Muscle of leg (tissue), 16 donors: Measurements from ENCODE around the gene DAZAP2. TPM values are rescaled to one million over a fixed set of nuclear protein-coding genes. Genes with fewer than 3 reads are reported as not detected.

Source experiments
- DNase-seq: peaks from one replicate; pipeline ENCODE4 v3.0.0; 2013
- H3K27ac ChIP-seq: one replicate; pipeline ENCODE4 v1.5.1; 2013; ENCODE audit warnings: mild to moderate bottlenecking, low read length, control low read depth
- H3K27me3 ChIP-seq: one replicate; pipeline ENCODE4 v1.6.1; 2013; ENCODE audit warnings: low read length; ENCODE audit not compliant: control insufficient read depth, insufficient read depth
- H3K36me3 ChIP-seq: one replicate; pipeline ENCODE4 v1.6.1; 2013; ENCODE audit warnings: low read length; ENCODE audit not compliant: control insufficient read depth, insufficient read depth
- H3K4me1 ChIP-seq: one replicate; pipeline ENCODE4 v1.6.1; 2013; ENCODE audit warnings: low read length; ENCODE audit not compliant: control insufficient read depth, insufficient read depth
- H3K4me3 ChIP-seq: one replicate; pipeline ENCODE4 v1.5.1; 2013; ENCODE audit warnings: low read length, control low read depth
- H3K9me3 ChIP-seq: replicated peaks from 2 replicates; pipeline ENCODE4 v1.6.1; 2013; ENCODE audit warnings: low read depth, low read length; ENCODE audit not compliant: control insufficient read depth
- WGBS: methylation state at CpG from one replicate; pipeline ENCODE4 v1.1.5; 2013; ENCODE audit warnings: missing lambda C conversion rate; ENCODE audit not compliant: insufficient coverage; 5-methylcytosine and 5-hydroxymethylcytosine counted together
- long read RNA-seq, 11 donors: transcript quantifications; one replicate each; lab custom pipeline, GENCODE V29; 2026
- polyA plus RNA-seq, 8 donors: library from polyadenylated mRNA; unstranded; fragments of 120-200 nt; gene quantifications; one replicate each; pipeline versions ENCODE4 v1.2.1 to v1.2.3, GENCODE V29; 2013; ENCODE audit warnings: inconsistent platforms in 1 of 8, low replicate concordance in 1 of 8; ENCODE audit not compliant: insufficient read length in 8 of 8, insufficient read depth in 1 of 8
- total RNA-seq: library from RNA; stranded (reverse); fragments of 120-200 nt; gene quantifications from one replicate; pipeline ENCODE4 v1.2.4, GENCODE V29; 2013

The DAZAP2 gene, protein sequence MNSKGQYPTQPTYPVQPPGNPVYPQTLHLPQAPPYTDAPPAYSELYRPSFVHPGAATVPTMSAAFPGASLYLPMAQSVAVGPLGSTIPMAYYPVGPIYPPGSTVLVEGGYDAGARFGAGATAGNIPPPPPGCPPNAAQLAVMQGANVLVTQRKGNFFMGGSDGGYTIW
- 46.1 TPM for total RNA-seq
- polyA plus RNA-seq = 100 to 1,000 TPM in 1 of 8 donors, 10 to 100 TPM in 7; 72.8 to 101 (median 79.1) TPM
- long read RNA-seq, donor 1, transcript DAZAP2-201 (4 exons, 2,598 nt) = major isoform, 10 of 21 reads
- long read RNA-seq, donor 1, transcript DAZAP2-214 (2 exons, 3,664 nt) = minor isoform, 6 of 21 reads
- long read RNA-seq, donor 1, partial matches to known transcripts = 5 of 21 reads
- long read RNA-seq, donor 1, other reads (novel, unspliced or antisense) = 0 of 21 reads
- long read RNA-seq, donor 2, partial matches to known transcripts = 0 of 4 reads
- long read RNA-seq, donor 2, other reads (novel, unspliced or antisense) = 0 of 4 reads
- long read RNA-seq, donor 3, transcript DAZAP2-201 (4 exons, 2,598 nt) = major isoform, 24 of 45 reads
- long read RNA-seq, donor 3, transcript DAZAP2-214 (2 exons, 3,664 nt) = minor isoform, 8 of 45 reads
- long read RNA-seq, donor 3, partial matches to known transcripts = 13 of 45 reads
- long read RNA-seq, donor 3, other reads (novel, unspliced or antisense) = 0 of 45 reads
- long read RNA-seq, donor 4, transcript DAZAP2-201 (4 exons, 2,598 nt) = major isoform, 11 of 12 reads
- long read RNA-seq, donor 4, partial matches to known transcripts = 0 of 12 reads
- long read RNA-seq, donor 4, other reads (novel, unspliced or antisense) = 0 of 12 reads
- long read RNA-seq, donor 5, transcript DAZAP2-214 (2 exons, 3,664 nt) = minor isoform, 15 of 70 reads
- long read RNA-seq, donor 5, transcript DAZAP2-201 (4 exons, 2,598 nt) = major isoform, 48 of 70 reads
- long read RNA-seq, donor 5, partial matches to known transcripts = 5 of 70 reads
- long read RNA-seq, donor 5, other reads (novel, unspliced or antisense) = 0 of 70 reads
- long read RNA-seq, donor 6, transcript DAZAP2-214 (2 exons, 3,664 nt) = minor isoform, 7 of 49 reads
- long read RNA-seq, donor 6, transcript DAZAP2-201 (4 exons, 2,598 nt) = major isoform, 24 of 49 reads
- long read RNA-seq, donor 6, partial matches to known transcripts = 15 of 49 reads
- long read RNA-seq, donor 6, other reads (novel, unspliced or antisense) = 0 of 49 reads
- long read RNA-seq, donor 7, transcript DAZAP2-214 (2 exons, 3,664 nt) = minor isoform, 6 of 53 reads
- long read RNA-seq, donor 7, transcript DAZAP2-201 (4 exons, 2,598 nt) = major isoform, 18 of 53 reads
- long read RNA-seq, donor 7, partial matches to known transcripts = 29 of 53 reads
- long read RNA-seq, donor 7, other reads (novel, unspliced or antisense) = 0 of 53 reads
- long read RNA-seq, donor 8, transcript DAZAP2-214 (2 exons, 3,664 nt) = minor isoform, 5 of 30 reads
- long read RNA-seq, donor 8, transcript DAZAP2-201 (4 exons, 2,598 nt) = major isoform, 24 of 30 reads
- long read RNA-seq, donor 8, partial matches to known transcripts = 0 of 30 reads
- long read RNA-seq, donor 8, other reads (novel, unspliced or antisense) = 0 of 30 reads
- long read RNA-seq, donor 9, transcript DAZAP2-201 (4 exons, 2,598 nt) = minor isoform, 11 of 23 reads
- long read RNA-seq, donor 9, transcript DAZAP2-214 (2 exons, 3,664 nt) = major isoform, 12 of 23 reads
- long read RNA-seq, donor 9, partial matches to known transcripts = 0 of 23 reads
- long read RNA-seq, donor 9, other reads (novel, unspliced or antisense) = 0 of 23 reads
- long read RNA-seq, donor 10, transcript DAZAP2-201 (4 exons, 2,598 nt) = major isoform, 29 of 36 reads
- long read RNA-seq, donor 10, partial matches to known transcripts = 0 of 36 reads
- long read RNA-seq, donor 10, other reads (novel, unspliced or antisense) = 0 of 36 reads
- long read RNA-seq, donor 11, transcript DAZAP2-201 (4 exons, 2,598 nt) = major isoform, 15 of 24 reads
- long read RNA-seq, donor 11, partial matches to known transcripts = 6 of 24 reads
- long read RNA-seq, donor 11, other reads (novel, unspliced or antisense) = 0 of 24 reads

DNA sequence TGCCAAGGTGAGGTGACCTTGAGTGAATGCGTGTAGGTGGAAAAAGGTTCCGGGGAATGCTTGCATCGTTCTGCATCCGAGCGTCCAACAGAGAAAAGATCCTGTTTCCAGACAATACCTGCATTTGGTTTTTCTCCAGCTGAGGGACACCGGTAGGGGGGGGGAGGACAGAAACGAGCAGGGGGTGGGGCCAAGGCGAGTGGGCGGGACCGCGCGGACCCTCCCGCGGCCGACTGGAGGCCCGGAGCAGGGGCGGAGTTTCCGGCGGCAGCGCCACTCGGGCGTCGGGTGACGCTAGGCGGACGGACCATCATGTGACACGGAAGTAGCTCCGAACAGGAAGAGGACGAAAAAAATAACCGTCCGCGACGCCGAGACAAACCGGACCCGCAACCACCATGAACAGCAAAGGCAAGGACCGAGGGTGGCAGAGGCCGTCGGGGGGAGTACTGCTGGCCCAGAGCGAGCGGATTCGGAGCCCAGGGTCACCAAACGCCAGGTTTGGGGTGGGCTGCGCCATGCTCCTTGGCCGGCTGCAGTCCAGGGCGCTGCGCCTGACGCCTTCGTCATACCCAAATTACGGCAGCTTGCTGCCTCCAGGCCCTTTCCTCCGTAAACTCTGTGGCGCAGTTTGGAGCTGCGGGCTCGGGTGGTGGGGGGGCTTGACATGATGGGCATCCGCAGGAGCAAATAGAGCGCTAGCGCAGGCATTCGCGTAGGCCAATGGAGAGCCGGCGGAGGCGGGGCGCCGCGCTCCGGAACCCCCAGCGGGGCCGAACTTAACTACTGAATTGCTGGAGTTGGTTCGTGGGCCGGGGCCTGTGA lies at the start of gene DAZAP2:
Gene DAZAP2 (plus strand): TSS at position 317 of the 825 bp plus-strand sequence. CDS start 82 bp downstream, at position 399.
- peaks cover 27% of the 10 kb centered on the region for H3K36me3 ChIP-seq
- no peaks in the 10 kb centered on the region for H3K27me3 ChIP-seq
- H3K4me3 ChIP-seq = peak within 1 kb of the TSS; percentile 97
- under 1% methylated on average over 64 of the region's 70 CpGs for WGBS
- H3K4me1 ChIP-seq = peaks cover 12% of the 10 kb centered on the region
- peak; percentile 98 for DNase-seq
- no peaks in the 10 kb centered on the region for H3K9me3 ChIP-seq
- H3K27ac ChIP-seq = peak within 1 kb of the TSS; percentile 99

DNA sequence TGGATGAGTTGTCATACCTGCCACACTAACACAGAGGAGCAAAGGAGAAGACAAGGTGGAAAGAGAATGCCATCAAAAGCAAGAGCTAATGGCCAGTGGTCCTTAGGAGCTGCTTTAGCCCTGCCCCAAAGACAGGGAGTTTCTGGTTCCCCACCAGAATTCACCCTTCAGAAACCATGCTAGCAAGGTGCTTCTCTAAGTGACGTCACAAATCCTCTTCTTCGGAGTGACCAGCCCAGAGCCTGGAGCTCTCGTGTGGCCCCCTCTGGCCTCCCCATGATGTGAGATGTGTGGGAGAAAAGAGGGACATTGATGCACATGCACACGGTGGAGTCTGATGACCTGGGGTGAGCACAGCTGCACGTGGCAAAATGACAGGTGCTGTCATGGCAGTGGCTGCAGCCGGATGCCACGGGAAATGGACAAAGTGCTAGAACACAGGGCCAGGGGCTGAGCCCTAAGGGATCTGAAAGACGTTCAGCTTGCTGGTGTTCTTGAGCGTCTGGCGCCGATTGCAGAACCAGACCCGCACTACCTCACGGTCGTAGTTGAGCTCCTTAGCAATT lies 48.8 kb upstream of the DAZAP2 start:
- peaks cover 22% of the 10 kb centered on the region for H3K36me3 ChIP-seq
- H3K4me1 ChIP-seq = peaks cover 39% of the 10 kb centered on the region
- WGBS = 85% methylated on average over 14 of the region's 14 CpGs
- no peak for DNase-seq
- H3K27ac ChIP-seq = peak overlapping the region; percentile 11
- H3K27me3 ChIP-seq = no peaks in the 10 kb centered on the region
- no peak overlapping the region for H3K4me3 ChIP-seq
- H3K9me3 ChIP-seq = no peaks in the 10 kb centered on the region

DNA sequence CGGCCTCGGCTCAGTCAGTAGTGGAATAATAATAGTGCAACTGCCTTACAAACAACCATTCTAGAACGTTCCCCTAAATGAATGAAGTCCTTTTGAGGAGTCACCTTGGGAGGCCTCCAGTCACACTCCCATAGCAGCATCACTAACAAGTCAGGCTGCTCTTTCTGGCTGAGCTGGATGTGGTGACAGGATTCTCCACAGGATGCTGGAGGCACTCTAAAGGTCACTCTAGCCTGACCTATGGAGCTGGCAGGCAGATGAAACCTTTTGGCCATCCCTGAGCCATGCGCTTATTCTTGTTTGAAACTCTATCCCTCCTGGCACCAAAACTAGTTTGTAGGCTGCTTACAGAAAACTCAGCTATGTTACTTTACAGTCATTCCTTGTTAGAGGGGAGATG lies 47.8 kb upstream of the DAZAP2 start:
- 100% methylated on average over 1 of the region's 4 CpGs for WGBS
- Histone ChIP-seq H3K27ac (no peak overlapping the region), H3K27me3 (no peaks in the 10 kb centered on the region), H3K4me3 (no peak overlapping the region), H3K4me1 (peaks cover 34% of the 10 kb centered on the region), H3K36me3 (peaks cover 22% of the 10 kb centered on the region), H3K9me3 (no peaks in the 10 kb centered on the region)
- DNase-seq = no peak

DNA sequence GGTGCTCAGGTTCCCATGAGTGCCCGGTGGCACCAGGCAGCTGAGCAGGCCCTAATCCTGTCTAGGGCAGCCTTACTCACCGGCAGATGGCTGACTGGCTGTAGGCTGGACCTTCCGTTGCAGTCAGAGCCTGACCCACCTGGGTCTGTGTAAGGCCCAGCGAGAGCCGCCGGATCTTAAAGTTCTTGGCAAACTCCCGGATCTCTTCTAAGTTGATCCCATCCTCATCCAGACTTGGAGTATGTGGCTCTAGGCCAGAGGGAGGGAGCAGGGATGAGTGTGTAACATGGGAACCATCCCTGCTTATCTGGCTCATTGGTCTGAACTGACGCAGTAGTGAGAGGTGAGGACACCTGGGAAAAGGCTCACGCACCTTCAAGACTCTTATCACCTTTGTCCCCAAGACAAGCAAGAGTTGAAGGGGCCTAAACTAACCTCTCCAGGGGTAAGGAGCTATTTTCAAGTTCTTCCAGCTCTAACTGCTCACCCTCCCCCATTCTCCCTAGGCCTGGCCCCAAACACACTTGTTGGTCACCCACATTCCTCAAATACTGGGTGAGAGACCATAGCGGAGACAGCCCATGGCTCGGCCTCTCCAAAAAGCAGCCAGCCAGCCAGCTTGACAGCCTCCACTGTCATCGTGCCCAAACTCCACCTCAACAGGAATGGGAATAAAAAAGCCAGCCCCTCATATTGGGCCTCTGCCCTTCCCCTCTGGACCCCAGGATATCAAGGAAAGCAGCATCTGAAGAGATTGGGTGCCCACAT lies 46.9 kb upstream of the DAZAP2 start:
- Histone ChIP-seq H3K4me1 (peaks cover 28% of the 10 kb centered on the region), H3K27me3 (no peaks in the 10 kb centered on the region), H3K9me3 (no peaks in the 10 kb centered on the region), H3K27ac (no peak overlapping the region), H3K4me3 (no peak overlapping the region), H3K36me3 (peaks cover 25% of the 10 kb centered on the region)
- no peak for DNase-seq
- 90% methylated on average over 6 of the region's 12 CpGs for WGBS

DNA sequence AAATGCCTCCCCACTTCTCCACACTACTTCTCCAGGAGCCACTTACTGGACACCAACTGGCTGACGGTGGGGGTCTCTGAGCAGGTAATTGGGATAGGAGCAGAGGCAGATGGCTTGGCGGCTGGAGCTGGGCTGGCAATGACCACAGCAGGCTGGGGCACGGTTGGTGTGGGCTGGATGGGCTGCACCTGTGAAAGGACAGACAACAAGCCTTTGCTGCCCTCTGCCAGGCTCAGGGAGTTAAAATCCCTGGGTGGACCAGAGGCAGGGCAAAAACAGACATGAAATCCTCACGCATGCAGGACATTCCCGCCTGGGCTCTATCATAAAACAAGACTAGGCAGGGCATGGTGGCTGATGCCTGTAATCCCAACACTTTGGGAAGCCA lies 46.3 kb upstream of the DAZAP2 start:
- 82% methylated on average over 5 of the region's 5 CpGs for WGBS
- DNase-seq = no peak

DNA sequence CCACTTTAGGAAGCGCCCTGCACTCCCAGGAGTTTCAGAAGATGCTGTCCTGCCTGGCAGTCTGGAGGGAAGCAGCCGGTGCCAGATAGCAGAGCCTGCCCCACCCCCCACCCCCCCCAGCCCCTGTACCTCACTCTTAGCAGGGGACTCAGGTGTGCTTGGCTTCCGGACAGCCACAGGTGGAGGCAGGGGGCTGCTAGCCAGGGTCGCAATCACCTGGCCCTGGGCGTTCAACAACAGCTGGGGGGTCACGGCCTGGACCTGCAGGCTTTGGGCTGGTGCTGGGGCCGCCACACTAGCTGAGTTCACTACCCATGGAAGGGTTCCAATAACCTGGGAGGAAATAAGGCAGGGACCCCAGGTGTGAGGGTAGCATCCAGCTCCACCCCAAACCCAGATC lies 42.8 kb upstream of the DAZAP2 start:
- H3K36me3 ChIP-seq = peaks cover 29% of the 10 kb centered on the region

More for the DNA sequence above, 46.3 kb upstream of the DAZAP2 start:
- Histone ChIP-seq H3K9me3 (no peaks in the 10 kb centered on the region), H3K27ac (no peak overlapping the region), H3K4me3 (no peak overlapping the region), H3K36me3 (peaks cover 25% of the 10 kb centered on the region), H3K27me3 (no peaks in the 10 kb centered on the region), H3K4me1 (peaks cover 27% of the 10 kb centered on the region)

DNA sequence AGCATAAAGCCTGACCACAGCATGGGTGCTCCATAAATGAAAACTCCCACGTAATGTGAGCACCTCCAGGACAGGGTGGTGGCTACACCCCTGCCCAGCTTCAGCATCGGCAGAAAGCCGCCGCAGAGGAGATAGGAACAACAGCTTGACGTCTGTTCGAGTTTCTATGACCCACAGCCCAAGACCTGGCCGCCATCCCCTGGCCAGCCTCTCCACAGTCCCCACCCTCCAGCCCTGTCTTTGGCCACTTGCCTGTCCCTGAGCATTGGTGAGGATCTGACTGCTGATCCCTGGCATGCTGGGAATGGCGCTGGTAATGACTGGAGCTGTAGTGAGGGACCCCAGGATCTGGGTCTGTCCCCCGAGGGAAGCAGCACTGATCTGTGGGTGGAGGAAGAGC lies 42.1 kb upstream of the DAZAP2 start:
- Histone ChIP-seq H3K4me1 (peaks cover 3% of the 10 kb centered on the region), H3K27me3 (no peaks in the 10 kb centered on the region), H3K4me3 (no peak overlapping the region), H3K27ac (no peak overlapping the region), H3K9me3 (no peaks in the 10 kb centered on the region), H3K36me3 (peaks cover 25% of the 10 kb centered on the region)
- DNase-seq = no peak
- WGBS = 85% methylated on average over 9 of the region's 9 CpGs

More for the DNA sequence above, 42.8 kb upstream of the DAZAP2 start:
- no peaks in the 10 kb centered on the region for H3K9me3 ChIP-seq
- DNase-seq = no peak
- H3K4me1 ChIP-seq = peaks cover 3% of the 10 kb centered on the region
- 81% methylated on average over 4 of the region's 7 CpGs for WGBS
- no peak overlapping the region for H3K27ac ChIP-seq
- H3K4me3 ChIP-seq = no peak overlapping the region
- H3K27me3 ChIP-seq = no peaks in the 10 kb centered on the region
